K562 (cell line): ENCODE data around the gene PIP5KL1. TPM values are rescaled to one million over a fixed set of nuclear protein-coding genes. Genes with fewer than 3 reads are reported as not detected.

Experiments
- ATAC-seq: fragments of 200-7000 bp; cut with Tn5 transposase; 3 replicates; pipeline ENCODE4 v1.9.1; 2020; ENCODE audit warnings: moderate library complexity
- BruUV-seq: library from RNA; stranded (reverse); fragments of 400-500 nt; replicated peaks from 2 replicates; lab custom pipeline; 2021; lab: Mats Ljungman, UMichigan
- CTCF ChIA-PET: fragments of 300-600 bp; formaldehyde crosslinking; extraction: SDS; loops from one replicate; lab custom pipeline; 2021; ENCODE audit warnings: low intra/inter-chr PET ratio; lab: Yijun Ruan, JAX
- POLR2A ChIA-PET: fragments of 300-600, 350-650 bp; sonication (Branson Sonifier 250); formaldehyde crosslinking; extraction: SDS; loops from one replicate; lab custom pipeline; 2021; ENCODE audit warnings: antibody characterized with exemption, inconsistent platforms; lab: Yijun Ruan, JAX
- DNase-seq, 4 experiments: peaks; one replicate each; pipeline versions ENCODE4 v3.0.0 to v3.0.0-alpha.2; 2011 to 2018; ENCODE audit warnings: low spot score in 3 of 4, mixed read lengths in 3 of 4; ENCODE audit errors: extremely low read depth in 1 of 4
- FAIRE-seq: peaks from 2 replicates; lab custom pipeline; 2011; peaks lifted over from hg19 to GRCh38; lab: Jason Lieb, UNC
- H2AFZ ChIP-seq: 2 replicates; pipeline ENCODE4 v1.6.0; 2011; ENCODE audit warnings: low read depth, low read length, control low read depth, inconsistent platforms
- H3K27ac ChIP-seq: fragments of 200-600 bp; 3 replicates; pipeline ENCODE4 v1.8.0; 2011; ENCODE audit warnings: low read depth, mild to moderate bottlenecking, control low read depth, inconsistent platforms, low read length, moderate library complexity, mixed read lengths; ENCODE audit errors: extremely low read depth
- H3K27me3 ChIP-seq, 2 experiments: fragments of 300-600 bp in 1 of 2; 2 replicates in 1 of 2; 3 replicates in 1 of 2; pipeline versions ENCODE4 v1.6.0 to v1.8.0; 2011; ENCODE audit warnings: inconsistent platforms in 2 of 2, low read length in 2 of 2, mild to moderate bottlenecking in 1 of 2, mixed read lengths in 1 of 2, moderate library complexity in 1 of 2; ENCODE audit not compliant: control insufficient read depth in 2 of 2, insufficient read depth in 2 of 2
- H3K36me3 ChIP-seq: fragments of 300-600 bp; 3 replicates; pipeline ENCODE4 v1.8.0; 2011; ENCODE audit warnings: mild to moderate bottlenecking, low read length, inconsistent platforms; ENCODE audit not compliant: control insufficient read depth, insufficient read depth
- H3K4me1 ChIP-seq, 2 experiments: fragments of 200-600 bp in 1 of 2; replicated peaks in 1 of 2; 2 replicates in 1 of 2; 3 replicates in 1 of 2; pipeline versions ENCODE4 v1.5.1 to v1.8.0; 2011; ENCODE audit warnings: inconsistent platforms in 2 of 2, low read length in 2 of 2, mild to moderate bottlenecking in 1 of 2, mixed read lengths in 1 of 2, moderate library complexity in 1 of 2; ENCODE audit not compliant: control insufficient read depth in 2 of 2, insufficient read depth in 2 of 2
- H3K4me2 ChIP-seq: 2 replicates; pipeline ENCODE4 v1.6.1; 2011; ENCODE audit warnings: low read length, control low read depth, inconsistent platforms, mixed read lengths; ENCODE audit not compliant: insufficient read depth
- H3K4me3 ChIP-seq: fragments of 200-600 bp; sonication (generic), shearing (Covaris generic); 2 replicates; pipeline ENCODE4 v1.5.1; 2016; ENCODE audit warnings: control low read depth, inconsistent platforms
- H3K79me2 ChIP-seq: fragments of 200-600 bp; 3 replicates; pipeline ENCODE4 v1.8.0; 2011; ENCODE audit warnings: low read length, inconsistent platforms; ENCODE audit not compliant: control insufficient read depth, insufficient read depth
- H3K9ac ChIP-seq, 2 experiments: 2 replicates each; pipeline versions ENCODE4 v1.6.0 to v1.6.1; 2011; ENCODE audit warnings: low read depth in 2 of 2, low read length in 2 of 2, control low read depth in 1 of 2, inconsistent platforms in 1 of 2, mild to moderate bottlenecking in 1 of 2, mixed read lengths in 1 of 2; ENCODE audit not compliant: insufficient read depth in 1 of 2
- H3K9me1 ChIP-seq: one replicate; pipeline ENCODE4 v1.6.0; 2011; ENCODE audit warnings: inconsistent platforms, mild to moderate bottlenecking, low read length, moderate library complexity; ENCODE audit not compliant: control insufficient read depth, insufficient read depth
- H3K9me3 ChIP-seq: replicated peaks from 2 replicates; pipeline ENCODE4 v1.5.1; 2011; ENCODE audit warnings: low read depth, low read length, inconsistent platforms; ENCODE audit not compliant: control insufficient read depth, insufficient read depth
- H4K20me1 ChIP-seq: replicated peaks from 2 replicates; pipeline ENCODE4 v1.6.1; 2011; ENCODE audit warnings: low read length, inconsistent platforms, mixed read lengths; ENCODE audit not compliant: control insufficient read depth, insufficient read depth
- JUN ChIP-seq, 2 experiments: sonication (generic) in 1 of 2; formaldehyde crosslinking in 1 of 2; IDR thresholded peaks; 2 replicates each; pipeline versions ENCODE4 v1.6.1 to v1.8.0; 2012 to 2022; ENCODE audit warnings: borderline replicate concordance in 2 of 2, mild to moderate bottlenecking in 2 of 2, improper control_type of control experiment in 1 of 2, low read depth in 1 of 2, low read length in 1 of 2, missing genetic modification reagents in 1 of 2
- MECOM ChIP-seq: fragments of 250-450 bp; sonication (Bioruptor Pico); IDR thresholded peaks from 2 replicates; pipeline ENCODE4 v1.8.0; 2022; ENCODE audit warnings: inconsistent platforms
- NRF1 ChIP-seq, 2 experiments: fragments of 450-650 bp; IDR thresholded peaks in 1 of 2; conservative IDR thresholded peaks in 1 of 2; 2 replicates each; pipeline ENCODE4 v1.6.1; 2014; ENCODE audit warnings: mild to moderate bottlenecking in 2 of 2
- TFAM ChIP-seq: fragments of 250-450 bp; sonication (Bioruptor Pico); conservative IDR thresholded peaks from 2 replicates; pipeline ENCODE4 v1.5.0; 2021; ENCODE audit warnings: mild to moderate bottlenecking, moderate library complexity
- WGBS: fragments of 100-300 bp; shearing (Covaris generic); methylation state at CpG from one replicate; pipeline ENCODE4 v1.1.6; 2016; ENCODE audit warnings: low coverage, mixed read lengths; ENCODE audit not compliant: insufficient coverage; ENCODE audit errors: missing lambda C conversion rate; 5-methylcytosine and 5-hydroxymethylcytosine counted together
- in situ Hi-C: fragments of 300-500 bp; cut with MboI; formaldehyde crosslinking; loops from 4 replicates; pipeline ENCODE4 v1.15.0; 2018; ENCODE audit warnings: inconsistent platforms, mixed read lengths
- intact Hi-C: fragments of 100-400 bp; cut with micrococcal nuclease; formaldehyde crosslinking; loops from 2 replicates; pipeline ENCODE4 v1.14.2; 2022
- polyA plus RNA-seq, 8 experiments: library from polyadenylated mRNA; depleted of rRNA in 4 of 8; stranded (reverse) in 5 of 8; unstranded in 3 of 8; fragments of >200 nt; fragmentation: Nextera tagmentation in 2 of 8; fragmentation: Illumina TruSeq in 1 of 8; extraction: Ambion mirVana in 2 of 8; extraction: Trizol in 1 of 8; gene quantifications; 2 replicates each; pipeline versions ENCODE4 v1.2.1 to v1.2.3, GENCODE V29; 2011 to 2014; ENCODE audit warnings: inconsistent platforms in 1 of 8, missing spikeins in 1 of 8
- total RNA-seq, 7 experiments: library from RNA; depleted of rRNA in 6 of 7; stranded (reverse); fragments of >200 nt in 6 of 7; fragmentation: Illumina TruSeq in 2 of 7; extraction: Trizol in 2 of 7; gene quantifications; 2 replicates each; pipeline versions ENCODE4 v1.2.1 to v1.2.3, GENCODE V29; 2011 to 2021; ENCODE audit warnings: low replicate concordance in 1 of 7
- TF ChIP-seq, protein P1 (sequence below), 2 experiments: fragments of 450-650 bp; conservative IDR thresholded peaks; 2 replicates each; pipeline ENCODE4 v1.6.1; 2017; ENCODE audit warnings: mild to moderate bottlenecking in 2 of 2, moderate library complexity in 2 of 2
- TF ChIP-seq, protein P2 (sequence below), 2 experiments: fragments of 450-650 bp in 1 of 2; sonication (generic) in 1 of 2; formaldehyde crosslinking in 1 of 2; IDR thresholded peaks in 1 of 2; conservative IDR thresholded peaks in 1 of 2; 2 replicates each; pipeline versions ENCODE4 v1.6.1 to v1.8.1; 2016 to 2023; ENCODE audit warnings: mild to moderate bottlenecking in 2 of 2, moderate library complexity in 2 of 2, inconsistent platforms in 1 of 2, missing genetic modification reagents in 1 of 2
- TF ChIP-seq, protein P3 (sequence below), 2 experiments: fragments of 450-650 bp; formaldehyde crosslinking in 1 of 2; IDR thresholded peaks; 2 replicates each; pipeline versions ENCODE4 v1.4.0 to v1.6.1; 2014 to 2020; ENCODE audit warnings: mild to moderate bottlenecking in 2 of 2, borderline replicate concordance in 1 of 2, low read depth in 1 of 2

PIP5KL1 gene
- total and polyA plus RNA-seq, 9 of the 15 experiments (the other 6 are each of a cell fraction or from before 2014, with no cell fraction given): 0.18 to 4.8 (median 1.2) TPM

DNA sequence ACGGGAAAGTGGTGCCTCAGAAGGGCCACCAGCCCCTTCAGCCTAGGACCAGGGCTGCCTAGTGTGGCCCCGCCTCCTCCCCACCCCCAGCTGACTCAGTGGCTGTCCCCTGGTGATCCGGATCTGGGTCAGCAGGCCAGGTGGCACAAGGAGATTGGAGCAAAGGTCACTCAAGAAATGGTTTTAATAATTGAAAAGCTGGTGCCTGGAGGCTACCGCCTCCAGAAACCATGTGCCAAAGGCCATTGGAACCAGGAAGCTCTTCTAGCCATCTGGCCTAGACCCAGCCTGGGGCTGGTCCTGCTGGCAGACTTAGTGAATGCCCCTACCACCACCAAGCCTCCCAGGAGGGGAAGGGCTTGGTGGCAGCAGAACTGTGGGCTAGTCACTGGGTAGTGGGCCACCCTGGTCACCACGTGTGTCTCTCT is 15.2 kb downstream of the PIP5KL1 start:
- DNase-seq (peak in 3 of 4 experiments; percentile 43 to 61 (median 55)), FAIRE-seq (peak; percentile 46), ATAC-seq (no peak)
- in situ Hi-C loops (loop anchor here (5.0 to 25.0 kb wide), 3 partner anchors 178 to 978 kb away; partner anchors contain the start of gene TOR2A), intact Hi-C loops (loop anchor here (5.0 to 10.0 kb wide), 2 partner anchors 48 to 411 kb away; no protein-coding TSS in a partner anchor)
- H3K4me3 ChIP-seq: peak overlapping the region; percentile 3; the same call in 1 of the 2 replicates
- no TSS peak for BruUV-seq
- H3K4me2 ChIP-seq: peak overlapping the region; percentile 57
- ChIA-PET POLR2A (interaction anchor here (0.6 to 1.2 kb wide), 6 partner anchors 18 to 203 kb away, joined by 3 to 6 read pairs (median 4); no protein-coding TSS in a partner anchor), CTCF (interaction anchor here (0.5 kb wide), 1 partner anchor 177 kb away, joined by 4 read pairs; no protein-coding TSS in a partner anchor)
- H3K9me3 ChIP-seq: no peaks in the 10 kb centered on the region
- H3K27me3 ChIP-seq: no peaks in the 10 kb centered on the region
- 34% methylated on average over 5 of the region's 5 CpGs for WGBS
- H3K9me1 ChIP-seq: no peaks in the 10 kb centered on the region
- peak overlapping the region; percentile 39 to 96; a peak in 3 of 4 replicates for H3K9ac ChIP-seq
- H2AFZ ChIP-seq: no peak overlapping the region
- H3K27ac ChIP-seq: peak overlapping the region; percentile 54; the same call in 1 of the 3 replicates
- H4K20me1 ChIP-seq: no peaks in the 10 kb centered on the region
- H3K79me2 ChIP-seq: peaks cover 17% of the 10 kb centered on the region
- H3K4me1 ChIP-seq: peaks cover 48 to 68% of the 10 kb centered on the region in 2 experiments
- peaks cover 37% of the 10 kb centered on the region; the same call in 2 of the 3 replicates for H3K36me3 ChIP-seq
- TF ChIP-seq, protein P1, sequence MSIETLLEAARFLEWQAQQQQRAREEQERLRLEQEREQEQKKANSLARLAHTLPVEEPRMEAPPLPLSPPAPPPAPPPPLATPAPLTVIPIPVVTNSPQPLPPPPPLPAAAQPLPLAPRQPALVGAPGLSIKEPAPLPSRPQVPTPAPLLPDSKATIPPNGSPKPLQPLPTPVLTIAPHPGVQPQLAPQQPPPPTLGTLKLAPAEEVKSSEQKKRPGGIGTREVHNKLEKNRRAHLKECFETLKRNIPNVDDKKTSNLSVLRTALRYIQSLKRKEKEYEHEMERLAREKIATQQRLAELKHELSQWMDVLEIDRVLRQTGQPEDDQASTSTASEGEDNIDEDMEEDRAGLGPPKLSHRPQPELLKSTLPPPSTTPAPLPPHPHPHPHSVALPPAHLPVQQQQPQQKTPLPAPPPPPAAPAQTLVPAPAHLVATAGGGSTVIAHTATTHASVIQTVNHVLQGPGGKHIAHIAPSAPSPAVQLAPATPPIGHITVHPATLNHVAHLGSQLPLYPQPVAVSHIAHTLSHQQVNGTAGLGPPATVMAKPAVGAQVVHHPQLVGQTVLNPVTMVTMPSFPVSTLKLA (conservative IDR thresholded peaks at IDR 0.05): 0 out of 4 replicates have a peak, but pooled peaks of 1 of the 2 experiments have one; percentile 28
- TF ChIP-seq, protein P2, sequence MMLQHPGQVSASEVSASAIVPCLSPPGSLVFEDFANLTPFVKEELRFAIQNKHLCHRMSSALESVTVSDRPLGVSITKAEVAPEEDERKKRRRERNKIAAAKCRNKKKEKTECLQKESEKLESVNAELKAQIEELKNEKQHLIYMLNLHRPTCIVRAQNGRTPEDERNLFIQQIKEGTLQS (IDR thresholded peaks at IDR 0.05): peak; percentile 20; the same call in 1 of the 2 replicates
- TF ChIP-seq, protein P2 (CRISPR knock-in tag; conservative IDR thresholded peaks at IDR 0.05): no peak
- TF ChIP-seq TFAM (CRISPR knock-in tag) (no peak), NRF1 (conservative IDR thresholded peaks at IDR 0.05 in 1 of 2, IDR thresholded peaks at IDR 0.05 in 1 of 2) (no peak), JUN (IDR thresholded peaks at IDR 0.05; ENCODE audit: borderline replicate concordance, low read depth, low read length) (no peak), JUN (CRISPR knock-in tag; IDR thresholded peaks at IDR 0.05; ENCODE audit: borderline replicate concordance) (no peak), MECOM (no peak)
- TF ChIP-seq, protein P3, sequence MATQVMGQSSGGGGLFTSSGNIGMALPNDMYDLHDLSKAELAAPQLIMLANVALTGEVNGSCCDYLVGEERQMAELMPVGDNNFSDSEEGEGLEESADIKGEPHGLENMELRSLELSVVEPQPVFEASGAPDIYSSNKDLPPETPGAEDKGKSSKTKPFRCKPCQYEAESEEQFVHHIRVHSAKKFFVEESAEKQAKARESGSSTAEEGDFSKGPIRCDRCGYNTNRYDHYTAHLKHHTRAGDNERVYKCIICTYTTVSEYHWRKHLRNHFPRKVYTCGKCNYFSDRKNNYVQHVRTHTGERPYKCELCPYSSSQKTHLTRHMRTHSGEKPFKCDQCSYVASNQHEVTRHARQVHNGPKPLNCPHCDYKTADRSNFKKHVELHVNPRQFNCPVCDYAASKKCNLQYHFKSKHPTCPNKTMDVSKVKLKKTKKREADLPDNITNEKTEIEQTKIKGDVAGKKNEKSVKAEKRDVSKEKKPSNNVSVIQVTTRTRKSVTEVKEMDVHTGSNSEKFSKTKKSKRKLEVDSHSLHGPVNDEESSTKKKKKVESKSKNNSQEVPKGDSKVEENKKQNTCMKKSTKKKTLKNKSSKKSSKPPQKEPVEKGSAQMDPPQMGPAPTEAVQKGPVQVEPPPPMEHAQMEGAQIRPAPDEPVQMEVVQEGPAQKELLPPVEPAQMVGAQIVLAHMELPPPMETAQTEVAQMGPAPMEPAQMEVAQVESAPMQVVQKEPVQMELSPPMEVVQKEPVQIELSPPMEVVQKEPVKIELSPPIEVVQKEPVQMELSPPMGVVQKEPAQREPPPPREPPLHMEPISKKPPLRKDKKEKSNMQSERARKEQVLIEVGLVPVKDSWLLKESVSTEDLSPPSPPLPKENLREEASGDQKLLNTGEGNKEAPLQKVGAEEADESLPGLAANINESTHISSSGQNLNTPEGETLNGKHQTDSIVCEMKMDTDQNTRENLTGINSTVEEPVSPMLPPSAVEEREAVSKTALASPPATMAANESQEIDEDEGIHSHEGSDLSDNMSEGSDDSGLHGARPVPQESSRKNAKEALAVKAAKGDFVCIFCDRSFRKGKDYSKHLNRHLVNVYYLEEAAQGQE (IDR thresholded peaks at IDR 0.05; ENCODE audit: borderline replicate concordance): no peak
- TF ChIP-seq, protein P3 (CRISPR knock-in tag; IDR thresholded peaks at IDR 0.05; ENCODE audit: low read depth): no peak
